IMR-90 (cell line): Measurements from ENCODE around the gene MPC1. TPM values are rescaled to one million over a fixed set of nuclear protein-coding genes. Genes with fewer than 3 reads are reported as not detected.

ENCODE experiments used
- ATAC-seq: fragments of 200-7000 bp; cut with Tn5 transposase; 2 replicates; pipeline ENCODE4 v1.9.1; 2020; ENCODE audit warnings: low read depth, mild to moderate bottlenecking, moderate library complexity
- BruUV-seq: library from RNA; stranded (reverse); fragments of 400-500 nt; replicated peaks from 2 replicates; lab custom pipeline; 2021; lab: Mats Ljungman, UMichigan
- CTCF ChIA-PET: fragments of 300-600 bp; formaldehyde crosslinking; extraction: SDS; loops from one replicate; lab custom pipeline; 2021; ENCODE audit warnings: antibody characterized with exemption; lab: Yijun Ruan, JAX
- POLR2A ChIA-PET: fragments of 300-600 bp; sonication (Branson Sonifier 250); formaldehyde crosslinking; loops from one replicate; lab custom pipeline; 2022; ENCODE audit warnings: antibody characterized with exemption; ENCODE audit not compliant: unreplicated experiment; lab: Charles Lee
- DNase-seq: peaks from one replicate; pipeline ENCODE4 v3.0.0; 2013
- H2AFZ ChIP-seq: replicated peaks from 2 replicates; pipeline ENCODE3; 2013; ENCODE audit warnings: low read length, mild to moderate bottlenecking; ENCODE audit not compliant: poor library complexity
- H2AK5ac ChIP-seq: 2 replicates; pipeline ENCODE4 v1.6.1; 2013; ENCODE audit warnings: low read depth, low read length, inconsistent platforms
- H2AK9ac ChIP-seq: replicated peaks from 2 replicates; pipeline ENCODE3; 2013; ENCODE audit warnings: mild to moderate bottlenecking, low read depth, low read length, moderate library complexity; ENCODE audit not compliant: poor library complexity
- H2BK120ac ChIP-seq: 2 replicates; pipeline ENCODE4 v1.6.1; 2013; ENCODE audit warnings: low read depth, low read length, inconsistent platforms
- H2BK15ac ChIP-seq: 3 replicates; pipeline ENCODE4 v1.6.1; 2013; ENCODE audit warnings: low read depth, low read length, inconsistent platforms
- H2BK20ac ChIP-seq: 2 replicates; pipeline ENCODE4 v1.6.1; 2013; ENCODE audit warnings: low read depth, mild to moderate bottlenecking, inconsistent platforms, low read length, moderate library complexity
- H2BK5ac ChIP-seq: 2 replicates; pipeline ENCODE4 v1.6.1; 2013; ENCODE audit warnings: mild to moderate bottlenecking, low read depth, low read length, inconsistent platforms; ENCODE audit not compliant: poor library complexity, severe bottlenecking
- H3K14ac ChIP-seq: replicated peaks from 2 replicates; pipeline ENCODE4 v1.6.1; 2013; ENCODE audit warnings: low read depth, low read length, inconsistent platforms
- H3K18ac ChIP-seq: 2 replicates; pipeline ENCODE4 v1.6.1; 2013; ENCODE audit warnings: low read depth, low read length, control low read depth
- H3K23ac ChIP-seq: 2 replicates; pipeline ENCODE4 v1.6.1; 2013; ENCODE audit warnings: low read depth, low read length, inconsistent platforms
- H3K27ac ChIP-seq: 2 replicates; pipeline ENCODE4 v1.5.1; 2013; ENCODE audit warnings: mild to moderate bottlenecking, control low read depth, low read length; ENCODE audit not compliant: insufficient read depth
- H3K27me3 ChIP-seq: 2 replicates; pipeline ENCODE4 v1.6.1; 2013; ENCODE audit warnings: low read length; ENCODE audit not compliant: control insufficient read depth, insufficient read depth
- H3K36me3 ChIP-seq: 2 replicates; pipeline ENCODE4 v1.6.1; 2013; ENCODE audit warnings: low read length, mixed read lengths; ENCODE audit not compliant: control insufficient read depth, insufficient read depth
- H3K4ac ChIP-seq: 2 replicates; pipeline ENCODE4 v1.6.1; 2013; ENCODE audit warnings: low read depth, low read length, inconsistent platforms
- H3K4me1 ChIP-seq: 2 replicates; pipeline ENCODE4 v1.6.1; 2013; ENCODE audit warnings: low read length, mixed read lengths; ENCODE audit not compliant: control insufficient read depth, insufficient read depth
- H3K4me2 ChIP-seq: 2 replicates; pipeline ENCODE4 v1.6.1; 2013; ENCODE audit warnings: low read depth, mild to moderate bottlenecking, control low read depth, low read length, moderate library complexity
- H3K4me3 ChIP-seq: 2 replicates; pipeline ENCODE4 v1.5.1; 2013; ENCODE audit warnings: low read depth, mild to moderate bottlenecking, control low read depth, low read length, moderate library complexity; ENCODE audit not compliant: insufficient read depth
- H3K56ac ChIP-seq: 2 replicates; pipeline ENCODE4 v1.6.1; 2013; ENCODE audit warnings: low read length, inconsistent platforms; ENCODE audit not compliant: insufficient read depth; ENCODE audit errors: extremely low read depth
- H3K79me1 ChIP-seq, 2 experiments: 2 replicates each; pipeline ENCODE4 v1.6.1; 2013; ENCODE audit warnings: low read length in 2 of 2, inconsistent platforms in 1 of 2, low read depth in 1 of 2
- H3K9ac ChIP-seq: 2 replicates; pipeline ENCODE4 v1.6.1; 2013; ENCODE audit warnings: low read depth, low read length, control low read depth
- H3K9me1 ChIP-seq: 2 replicates; pipeline ENCODE4 v1.6.1; 2013; ENCODE audit warnings: low read length, inconsistent platforms; ENCODE audit not compliant: insufficient read depth
- H3K9me3 ChIP-seq: 2 replicates; pipeline ENCODE4 v1.6.1; 2013; ENCODE audit warnings: low read length; ENCODE audit not compliant: control insufficient read depth, insufficient read depth
- H4K20me1 ChIP-seq: 2 replicates; pipeline ENCODE4 v1.6.1; 2013; ENCODE audit warnings: low read length, inconsistent platforms; ENCODE audit not compliant: insufficient read depth
- H4K5ac ChIP-seq: 2 replicates; pipeline ENCODE4 v1.6.1; 2013; ENCODE audit warnings: mild to moderate bottlenecking, low read depth, low read length, control low read depth
- H4K8ac ChIP-seq, 2 experiments: 2 replicates each; pipeline ENCODE4 v1.6.1; 2013; ENCODE audit warnings: low read depth in 2 of 2, low read length in 2 of 2, control low read depth in 1 of 2, inconsistent platforms in 1 of 2
- H4K91ac ChIP-seq: 2 replicates; pipeline ENCODE4 v1.6.1; 2013; ENCODE audit warnings: low read depth, low read length, inconsistent platforms; ENCODE audit not compliant: insufficient read depth
- CEBPB ChIP-seq: IDR thresholded peaks from 2 replicates; pipeline ENCODE4 v1.6.1; 2012; ENCODE audit warnings: low read depth, low read length, improper control_type of control experiment
- CHD1 ChIP-seq: IDR thresholded peaks from 2 replicates; pipeline ENCODE4 v1.6.1; 2012; ENCODE audit warnings: low read depth, low read length, improper control_type of control experiment
- RAD21 ChIP-seq: IDR thresholded peaks from 2 replicates; pipeline ENCODE4 v1.6.1; 2012; ENCODE audit warnings: low read length, improper control_type of control experiment
- RFX5 ChIP-seq: IDR thresholded peaks from 2 replicates; pipeline ENCODE4 v1.8.0; 2012; ENCODE audit warnings: low read depth, mild to moderate bottlenecking, low read length, moderate library complexity
- dilution Hi-C: fragments of 300-500 bp; cut with HindIII; formaldehyde crosslinking; loops from one replicate; pipeline ENCODE4 v1.14.3; 2018; ENCODE audit warnings: low sequenced_read_pairs; ENCODE audit not compliant: unreplicated experiment
- in situ Hi-C: fragments of 300-500 bp; cut with MboI; formaldehyde crosslinking; loops from 3 replicates; pipeline ENCODE4 v1.14.3; 2019; ENCODE audit warnings: low sequenced_read_pairs, inconsistent platforms, mixed read lengths
- intact Hi-C: fragments of 100-400 bp; cut with micrococcal nuclease; formaldehyde crosslinking; loops from 2 replicates; pipeline ENCODE4 v1.10.0; 2022
- polyA plus RNA-seq, 3 experiments: library from polyadenylated mRNA; depleted of rRNA; stranded (reverse); fragments of >200 nt; gene quantifications; 2 replicates each; pipeline ENCODE4 v1.2.3, GENCODE V29; 2012; ENCODE audit warnings: low replicate concordance in 1 of 3
- total RNA-seq: library from RNA; depleted of rRNA; stranded (reverse); fragments of >200 nt; gene quantifications from 2 replicates; pipeline ENCODE4 v1.2.3, GENCODE V29; 2012

The MPC1 gene
- total and polyA plus RNA-seq, 2 of the 4 experiments (the other 2 are of a cell fraction): 10.9 to 12.0 TPM

DNA sequence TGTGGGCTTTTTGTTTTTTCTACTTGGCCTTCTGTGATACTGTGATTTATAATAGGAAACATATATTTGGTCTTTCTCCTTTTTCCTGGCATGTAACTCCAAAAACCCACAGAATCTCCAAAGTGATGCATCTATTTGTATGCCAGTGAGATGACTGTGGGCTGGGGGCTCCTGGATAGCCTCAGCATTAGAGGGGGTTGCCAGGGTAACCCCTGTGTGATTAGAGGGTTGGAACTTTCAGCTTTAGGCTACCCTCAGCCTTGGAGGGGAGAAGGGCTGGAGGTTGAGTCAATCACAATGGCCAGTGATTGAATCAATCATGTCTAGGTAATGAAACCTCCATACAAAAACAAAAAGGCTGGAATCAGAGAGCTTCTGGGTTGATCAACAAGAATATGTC is 29.8 kb downstream of the MPC1 start:
- POLR2A ChIA-PET: no interaction called here
- Histone ChIP-seq H3K4me1 (peaks cover 2% of the 10 kb centered on the region; the same call in 1 of the 2 replicates), H4K5ac (no peak overlapping the region), H3K56ac (no peak overlapping the region), H3K18ac (no peak overlapping the region), H2BK120ac (no peak overlapping the region), H3K14ac (no peak overlapping the region), H3K79me1 (no peaks in the 10 kb centered on the region), H3K36me3 (no peaks in the 10 kb centered on the region), H4K91ac (no peak overlapping the region), H3K9me1 (no peaks in the 10 kb centered on the region), H3K4me3 (no peak overlapping the region), H3K9me3 (no peaks in the 10 kb centered on the region; the same call in 1 of the 2 replicates), H3K27ac (no peak overlapping the region), H2BK15ac (no peak overlapping the region), H3K4ac (no peak overlapping the region), H4K20me1 (no peaks in the 10 kb centered on the region), H2BK5ac (no peak overlapping the region), H2AK9ac (no peak overlapping the region), H3K23ac (no peak overlapping the region), H4K8ac (no peak overlapping the region), H3K27me3 (peaks cover 19% of the 10 kb centered on the region), H2AK5ac (no peak overlapping the region), H3K9ac (no peak overlapping the region), H2AFZ (no peak overlapping the region), H2BK20ac (no peak overlapping the region), H3K4me2 (no peak overlapping the region)
- TF ChIP-seq CHD1 (no peak), CEBPB (no peak), RAD21 (no peak), RFX5 (no peak)
- intact Hi-C loops: no loop called here
- no peak for ATAC-seq
- no peak for DNase-seq
- no TSS peak for BruUV-seq
- in situ Hi-C loops: no loop called here
- dilution Hi-C loops: no loop called here
- CTCF ChIA-PET: no interaction called here
